ENCODE data around the gene NFATC2IP. TPM values are rescaled to one million over a fixed set of nuclear protein-coding genes. Genes with fewer than 3 reads are reported as not detected.
A peak's percentile ranks its signal among the peaks of the same experiment; 100 is the strongest.

The NFATC2IP gene
- total and polyA plus RNA-seq, 9 of the 15 experiments (the other 6 are each of a cell fraction or from before 2014, with no cell fraction given), result 15.6 to 106 (median 46.9) TPM

- no peak for TF ChIP-seq NFYB (IDR thresholded peaks at IDR 0.05; ENCODE audit: extremely low read depth, insufficient read length)
- no peak for TF ChIP-seq PHF8 (IDR thresholded peaks at IDR 0.05; ENCODE audit: borderline replicate concordance, low read length)
- no peak for TF ChIP-seq BCOR (IDR thresholded peaks at IDR 0.05)
- no peak for TF ChIP-seq SPI1 (IDR thresholded peaks at IDR 0.05; ENCODE audit: borderline replicate concordance, low read depth, low read length)
- TF ChIP-seq BRCA1 (IDR thresholded peaks at IDR 0.05), result no peak
- no peak for TF ChIP-seq BRCA1 (CRISPR knock-in tag; IDR thresholded peaks at IDR 0.05)
- TF ChIP-seq EP300 (IDR thresholded peaks at IDR 0.05; ENCODE audit: low read length), result no peak; the same call in 1 of the 2 replicates
- TF ChIP-seq MEF2D (tag; conservative IDR thresholded peaks at IDR 0.05; ENCODE audit: low read depth), result no peak
- no peak for TF ChIP-seq KAT8 (IDR thresholded peaks at IDR 0.05; ENCODE audit: low read depth)
- TF ChIP-seq MTF1 (CRISPR knock-in tag; IDR thresholded peaks at IDR 0.05; ENCODE audit: borderline replicate concordance), result no peak
- no peak for TF ChIP-seq NRF1 (conservative IDR thresholded peaks at IDR 0.05 in 1 of 2, IDR thresholded peaks at IDR 0.05 in 1 of 2)
- TF ChIP-seq ZSCAN32 (CRISPR knock-in tag; IDR thresholded peaks at IDR 0.05), result no peak
- TF ChIP-seq GATAD2A (IDR thresholded peaks at IDR 0.05), result no peak
- peak; percentile 86 for TF ChIP-seq EGR1 (conservative IDR thresholded peaks at IDR 0.05)
- TF ChIP-seq GTF2A2 (tag; IDR thresholded peaks at IDR 0.05), result no peak
- TF ChIP-seq MED1 (CRISPR knock-in tag; IDR thresholded peaks at IDR 0.05; ENCODE audit: borderline replicate concordance), result no peak
- peak; percentile 21; the same call in 1 of the 2 replicates for TF ChIP-seq EHMT2 (IDR thresholded peaks at IDR 0.05)
- no peak for TF ChIP-seq OTX1 (CRISPR knock-in tag; IDR thresholded peaks at IDR 0.05)
- TF ChIP-seq ZNF232 (CRISPR knock-in tag; IDR thresholded peaks at IDR 0.05), result no peak
- no peak for TF ChIP-seq LEF1 (IDR thresholded peaks at IDR 0.05)
- no peak for TF ChIP-seq ZNF121 (CRISPR knock-in tag; conservative IDR thresholded peaks at IDR 0.05)
- peak; percentile 69 for TF ChIP-seq RBM25 (IDR thresholded peaks at IDR 0.05; ENCODE audit: low read depth, low read length, severe bottlenecking)
- TF ChIP-seq SNRNP70 (optimal IDR thresholded peaks at IDR 0.05; ENCODE audit: low read depth, low read length), result no peak
- TF ChIP-seq RERE (CRISPR knock-in tag; IDR thresholded peaks at IDR 0.05; ENCODE audit: borderline replicate concordance), result no peak
- TF ChIP-seq TAL1 (IDR thresholded peaks at IDR 0.05), result no peak
- no peak for TF ChIP-seq ZNF589 (CRISPR knock-in tag; IDR thresholded peaks at IDR 0.05; ENCODE audit: low read depth)
- no peak for TF ChIP-seq TOE1 (IDR thresholded peaks at IDR 0.05; ENCODE audit: borderline replicate concordance)
- TF ChIP-seq TOE1 (CRISPR knock-in tag; IDR thresholded peaks at IDR 0.05; ENCODE audit: borderline replicate concordance, low read depth), result no peak
These were observed 57.2 kb downstream of the NFATC2IP start (continued) for GRCh38 chr16:29007730-29008593.

Data from K562 (cell line).